Heart left ventricle (tissue), 13 donors: ENCODE results near the gene GADD45G.

ENCODE experiments used
- CTCF ChIP-seq, 12 donors: fragments of 200-600 bp; sonication (generic) in 4 of 12; IDR thresholded peaks; one replicate each; pipeline versions ENCODE4 v1.5.0 to v1.8.0; 2018 to 2022; ENCODE audit warnings: antibody characterized with exemption in 12 of 12, mild to moderate bottlenecking in 5 of 12
- POLR2A ChIP-seq, 2 donors: fragments of 450-650 bp; IDR thresholded peaks; one replicate each; pipeline ENCODE4 v1.6.1; 2017; ENCODE audit warnings: antibody characterized with exemption in 2 of 2, mild to moderate bottlenecking in 2 of 2, moderate library complexity in 2 of 2
- donor health status: ischemic (EF 13 %, LVEDD 7.1; RV severe dilation, severe dysfunction).
- donor health status: DM: no; HTN: yes; CAD: no.
- donor health status: DM: no; HTN: no; CAD: no.
- donor health status: ischemic (EF 25% LVEDD 6.9; RV normal size, moderate dysfunction).
- donor health status: ischemic (EF 25% LVEDD 5.7; RV mildly dilated, moderate dysfunction).
- donor health status: ischemic (EF 35%, LVEDD 5.7; RV mildly dilated, moderate dysfunction).
- donor health status: nonischemic (EF 11% LVEDD 7.7; RV severe dilation, severe dysfunction).
- donor health status: DM: yes; HTN: yes; CAD: no.
- donor health status: PGD.
- donor health status: ischemic (EF 29% LVEDD 5.4; RV normal size, mild dysfunction).
- donor health status: nonischemic (EF 23%, LVEDD 6.1; RV moderate dilation, normal function).

- no peak for TF ChIP-seq CTCF (IDR thresholded peaks at IDR 0.05)
- no peak for TF ChIP-seq POLR2A (IDR thresholded peaks at IDR 0.05)
These were observed 4.7 kb downstream of the GADD45G start for GRCh38 chr9:89609426-89610006.
